HG02970 (cell line): ENCODE measurements around the gene DAB2IP.
"Not testable (repeated sequence)": the region's sequence is repeated elsewhere in the genome, so short reads cannot be mapped to it uniquely, and the experiment has no call there.

ENCODE experiments used
- ATAC-seq: cut with Tn5 transposase; IDR thresholded peaks from one replicate; pipeline ENCODE4 v1.9.1; 2021; ENCODE audit warnings: mild to moderate bottlenecking, moderate library complexity, moderate number of reproducible peaks; ENCODE audit not compliant: unreplicated experiment, low FRiP score

Gene DAB2IP

GRCh38 chr9:121782514-121783110, 131.2 kb downstream of the DAB2IP start:
- ATAC-seq: no peak

GRCh38 chr9:121783111-121783510, 131.7 kb downstream of the DAB2IP start:
- ATAC-seq: no peak

- ATAC-seq: no peak
Observed at GRCh38 chr9:121783521-121784507, 132.4 kb downstream of the DAB2IP start.

- ATAC-seq: no peak
Observed at GRCh38 chr9:121784731-121785411, 133.4 kb downstream of the DAB2IP start.

- ATAC-seq: no peak
Observed at GRCh38 chr9:121785673-121786542, 134.5 kb downstream of the DAB2IP start.

GRCh38 chr9:121786543-121786948, 135.1 kb downstream of the DAB2IP start:
- ATAC-seq: no peak

- no peak for ATAC-seq
Observed at GRCh38 chr9:121786998-121787422, 135.6 kb downstream of the DAB2IP start.

- ATAC-seq: no peak
Observed at GRCh38 chr9:121788686-121789366, 137.4 kb downstream of the DAB2IP start.

GRCh38 chr9:121790841-121791240, 139.4 kb downstream of the DAB2IP start:
- no peak for ATAC-seq

- ATAC-seq: not testable (repeated sequence)
Observed at GRCh38 chr9:121792476-121792875, 141.0 kb downstream of the DAB2IP start.

- not testable (repeated sequence) for ATAC-seq
Observed at GRCh38 chr9:121794334-121794733, 142.9 kb downstream of the DAB2IP start.

GRCh38 chr9:121797081-121797480, 145.6 kb downstream of the DAB2IP start:
- ATAC-seq: no peak

- no peak for ATAC-seq
Observed at GRCh38 chr9:121798941-121799340, 147.5 kb downstream of the DAB2IP start.

GRCh38 chr9:121800376-121800775, 148.9 kb downstream of the DAB2IP start:
- no peak for ATAC-seq

GRCh38 chr9:121801579-121801978, 150.1 kb downstream of the DAB2IP start:
- no peak for ATAC-seq

GRCh38 chr9:121802753-121803152, 151.3 kb downstream of the DAB2IP start:
- ATAC-seq: no peak

- no peak for ATAC-seq
Observed at GRCh38 chr9:121807069-121807822, 155.8 kb downstream of the DAB2IP start.

GRCh38 chr9:121807823-121808278, 156.4 kb downstream of the DAB2IP start:
- no peak for ATAC-seq

GRCh38 chr9:121808781-121809180, 157.3 kb downstream of the DAB2IP start:
- no peak for ATAC-seq
